PC-3 (cell line): ENCODE results near the gene GLB1L2.

Experiments
- CTCF ChIP-seq: fragments of 300-600 bp; sonication (generic); conservative IDR thresholded peaks from 2 replicates; pipeline ENCODE4 v1.5.1; 2017; ENCODE audit warnings: antibody characterized with exemption, low read depth, mild to moderate bottlenecking, low read length
- EZH2 ChIP-seq: fragments of 300-600 bp; sonication (generic); IDR thresholded peaks from one replicate; pipeline ENCODE4 v1.6.1; 2017; ENCODE audit warnings: antibody characterized with exemption, mild to moderate bottlenecking, low read length; ENCODE audit not compliant: unreplicated experiment
- EZH2phosphoT487 ChIP-seq: fragments of 300-600 bp; sonication (generic); IDR thresholded peaks from 2 replicates; pipeline ENCODE4 v1.6.1; 2018; ENCODE audit warnings: mild to moderate bottlenecking, antibody characterized with exemption, low read length, borderline replicate concordance

DNA sequence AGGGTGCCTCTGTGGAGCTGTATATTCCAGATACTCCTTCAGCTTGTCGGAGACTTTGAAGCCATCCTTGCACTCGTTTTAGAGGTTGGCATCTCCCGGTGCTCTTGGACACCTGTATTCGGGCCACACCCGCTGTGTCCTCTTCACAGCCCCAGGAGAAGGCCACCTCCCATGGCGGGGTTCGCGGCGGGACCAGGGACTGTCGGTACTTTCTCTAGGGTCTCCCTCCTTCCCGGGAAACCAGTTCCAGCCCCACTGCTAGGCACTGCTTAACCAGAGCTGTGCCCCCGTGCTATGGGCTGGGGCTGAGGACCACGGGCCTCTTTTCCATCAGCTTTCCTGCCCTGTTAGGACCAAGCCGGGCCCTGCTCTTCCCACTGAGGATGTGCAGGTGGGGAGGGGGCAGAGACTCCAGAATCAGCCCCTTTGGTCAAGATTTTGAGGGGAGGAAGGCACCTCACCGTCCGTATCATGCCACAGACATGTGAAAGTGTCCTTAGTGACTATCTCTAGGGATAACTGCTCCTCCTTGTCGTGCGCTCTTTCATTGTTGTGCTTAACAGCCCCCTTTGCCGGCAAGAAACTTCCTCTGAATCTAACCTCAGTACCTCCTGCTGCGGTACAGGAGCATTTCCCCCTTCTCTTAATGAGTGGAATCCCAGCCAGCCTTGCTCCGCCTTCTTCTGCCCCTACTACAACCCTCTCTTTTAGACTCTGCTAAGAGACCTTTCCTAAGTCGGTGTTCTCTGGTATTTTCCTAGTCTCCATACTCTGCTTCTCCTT lies 81.4 kb downstream of the GLB1L2 start:
- TF ChIP-seq CTCF = no peak
- TF ChIP-seq EZH2 = no peak
- no peak for TF ChIP-seq EZH2phosphoT487
